Activated CD4-positive, alpha-beta T cell treated with anti-CD3 and anti-CD28 coated beads, Interleukin-2, amount 10 ng/mL, durations not matched to agents 24 days and 14 days (primary cell): ENCODE measurements around the gene CELF4. TPM values are rescaled to one million over a fixed set of nuclear protein-coding genes. Genes with fewer than 3 reads are reported as not detected.

Experiments used
- DNase-seq: peaks from one replicate; pipeline ENCODE4 v3.0.0; 2022
- H3K27ac Mint-ChIP-seq: one replicate; pipeline ENCODE4 v1.8.0; 2022; ENCODE audit warnings: mild to moderate bottlenecking, mixed read lengths
- H3K27me3 Mint-ChIP-seq: one replicate; pipeline ENCODE4 v1.8.0; 2022; ENCODE audit warnings: mixed read lengths
- H3K36me3 Mint-ChIP-seq: one replicate; pipeline ENCODE4 v1.8.0; 2022; ENCODE audit warnings: low read depth, mild to moderate bottlenecking, mixed read lengths
- H3K4me1 Mint-ChIP-seq: one replicate; pipeline ENCODE4 v1.8.0; 2021; ENCODE audit warnings: mixed read lengths
- H3K4me3 Mint-ChIP-seq: one replicate; pipeline ENCODE4 v1.8.0; 2022; ENCODE audit warnings: mild to moderate bottlenecking, moderate library complexity, mixed read lengths
- H3K9me3 Mint-ChIP-seq: one replicate; pipeline ENCODE4 v1.8.0; 2021; ENCODE audit warnings: mixed read lengths
- intact Hi-C: fragments of 100-400 bp; cut with micrococcal nuclease; formaldehyde crosslinking; loops from one replicate; pipeline ENCODE4 v1.15.1; 2023
- total RNA-seq: library from RNA; stranded (reverse); gene quantifications from 2 replicates; pipeline ENCODE4 v1.2.3, GENCODE V29; 2022

The CELF4 gene
- total RNA-seq, 1 donor from 2014 or later, result not detected

- Mint-ChIP-seq H3K9me3 (peaks cover 5% of the 10 kb centered on the region), H3K4me1 (no peaks in the 10 kb centered on the region), H3K27ac (no peak overlapping the region), H3K27me3 (no peaks in the 10 kb centered on the region), H3K4me3 (no peak overlapping the region), H3K36me3 (no peaks in the 10 kb centered on the region)
- intact Hi-C loops, result no loop called here
- no peak for DNase-seq
Measured at GRCh38 chr18:37286801-37287200, 278.8 kb downstream of the CELF4 start.

GRCh38 chr18:37285825-37286224 lies 279.8 kb downstream of the CELF4 start:
- peaks cover 5% of the 10 kb centered on the region for H3K9me3 Mint-ChIP-seq
- H3K4me3 Mint-ChIP-seq, result no peak overlapping the region
- intact Hi-C loops, result no loop called here
- no peak for DNase-seq
- H3K27me3 Mint-ChIP-seq, result no peaks in the 10 kb centered on the region
- no peaks in the 10 kb centered on the region for H3K4me1 Mint-ChIP-seq
- no peak overlapping the region for H3K27ac Mint-ChIP-seq
- no peaks in the 10 kb centered on the region for H3K36me3 Mint-ChIP-seq

GRCh38 chr18:37284260-37284659 lies 281.3 kb downstream of the CELF4 start:
- H3K4me1 Mint-ChIP-seq, result no peaks in the 10 kb centered on the region
- H3K4me3 Mint-ChIP-seq, result no peak overlapping the region
- H3K27ac Mint-ChIP-seq, result no peak overlapping the region
- H3K36me3 Mint-ChIP-seq, result no peaks in the 10 kb centered on the region
- no peak for DNase-seq
- H3K27me3 Mint-ChIP-seq, result no peaks in the 10 kb centered on the region
- peaks cover 5% of the 10 kb centered on the region for H3K9me3 Mint-ChIP-seq
- intact Hi-C loops, result no loop called here

GRCh38 chr18:37282386-37283037 lies 283.1 kb downstream of the CELF4 start:
- intact Hi-C loops, result no loop called here
- Mint-ChIP-seq H3K27me3 (no peaks in the 10 kb centered on the region), H3K27ac (no peak overlapping the region), H3K36me3 (no peaks in the 10 kb centered on the region), H3K4me3 (no peak overlapping the region), H3K4me1 (no peaks in the 10 kb centered on the region), H3K9me3 (peaks cover 5% of the 10 kb centered on the region)
- no peak for DNase-seq

- H3K27ac Mint-ChIP-seq, result no peak overlapping the region
- peaks cover 5% of the 10 kb centered on the region for H3K9me3 Mint-ChIP-seq
- H3K4me3 Mint-ChIP-seq, result no peak overlapping the region
- H3K27me3 Mint-ChIP-seq, result peaks cover 3% of the 10 kb centered on the region
- DNase-seq, result no peak
- no peaks in the 10 kb centered on the region for H3K36me3 Mint-ChIP-seq
- intact Hi-C loops, result no loop called here
- no peaks in the 10 kb centered on the region for H3K4me1 Mint-ChIP-seq
Measured at GRCh38 chr18:37280701-37281393, 284.8 kb downstream of the CELF4 start.

GRCh38 chr18:37277804-37278203 lies 287.8 kb downstream of the CELF4 start:
- H3K27ac Mint-ChIP-seq, result no peak overlapping the region
- intact Hi-C loops, result no loop called here
- no peaks in the 10 kb centered on the region for H3K36me3 Mint-ChIP-seq
- no peaks in the 10 kb centered on the region for H3K9me3 Mint-ChIP-seq
- H3K4me3 Mint-ChIP-seq, result no peak overlapping the region
- peaks cover 12% of the 10 kb centered on the region for H3K27me3 Mint-ChIP-seq
- DNase-seq, result no peak
- H3K4me1 Mint-ChIP-seq, result no peaks in the 10 kb centered on the region

GRCh38 chr18:37276111-37276890 lies 289.3 kb downstream of the CELF4 start:
- Mint-ChIP-seq H3K36me3 (no peaks in the 10 kb centered on the region), H3K27ac (no peak overlapping the region), H3K27me3 (peaks cover 12% of the 10 kb centered on the region), H3K4me1 (no peaks in the 10 kb centered on the region), H3K9me3 (no peaks in the 10 kb centered on the region), H3K4me3 (no peak overlapping the region)
- intact Hi-C loops, result no loop called here
- DNase-seq, result no peak

- peaks cover 12% of the 10 kb centered on the region for H3K27me3 Mint-ChIP-seq
- no peak for DNase-seq
- no peaks in the 10 kb centered on the region for H3K36me3 Mint-ChIP-seq
- H3K9me3 Mint-ChIP-seq, result no peaks in the 10 kb centered on the region
- no peaks in the 10 kb centered on the region for H3K4me1 Mint-ChIP-seq
- intact Hi-C loops, result no loop called here
- no peak overlapping the region for H3K4me3 Mint-ChIP-seq
- H3K27ac Mint-ChIP-seq, result no peak overlapping the region
Measured at GRCh38 chr18:37275237-37275741, 290.3 kb downstream of the CELF4 start.

GRCh38 chr18:37274309-37275236 lies 291.0 kb downstream of the CELF4 start:
- intact Hi-C loops, result no loop called here
- no peak for DNase-seq
- Mint-ChIP-seq H3K4me1 (no peaks in the 10 kb centered on the region), H3K27me3 (peaks cover 12% of the 10 kb centered on the region), H3K36me3 (no peaks in the 10 kb centered on the region), H3K9me3 (no peaks in the 10 kb centered on the region), H3K27ac (no peak overlapping the region), H3K4me3 (no peak overlapping the region)

GRCh38 chr18:37272841-37273240 lies 292.8 kb downstream of the CELF4 start:
- Mint-ChIP-seq H3K9me3 (no peaks in the 10 kb centered on the region), H3K27ac (no peak overlapping the region), H3K4me1 (no peaks in the 10 kb centered on the region), H3K36me3 (no peaks in the 10 kb centered on the region), H3K27me3 (peaks cover 12% of the 10 kb centered on the region), H3K4me3 (no peak overlapping the region)
- no peak for DNase-seq
- intact Hi-C loops, result no loop called here

- intact Hi-C loops, result no loop called here
- Mint-ChIP-seq H3K4me3 (no peak overlapping the region), H3K27me3 (peaks cover 12% of the 10 kb centered on the region), H3K9me3 (no peaks in the 10 kb centered on the region), H3K27ac (no peak overlapping the region), H3K4me1 (no peaks in the 10 kb centered on the region), H3K36me3 (no peaks in the 10 kb centered on the region)
- no peak for DNase-seq
Measured at GRCh38 chr18:37272226-37272625, 293.4 kb downstream of the CELF4 start.

GRCh38 chr18:37270666-37271052 lies 294.9 kb downstream of the CELF4 start:
- Mint-ChIP-seq H3K4me3 (no peak overlapping the region), H3K27ac (no peak overlapping the region), H3K9me3 (no peaks in the 10 kb centered on the region), H3K36me3 (no peaks in the 10 kb centered on the region), H3K27me3 (peaks cover 8% of the 10 kb centered on the region), H3K4me1 (no peaks in the 10 kb centered on the region)
- DNase-seq, result no peak
- intact Hi-C loops, result no loop called here

- H3K36me3 Mint-ChIP-seq, result no peaks in the 10 kb centered on the region
- H3K4me3 Mint-ChIP-seq, result no peak overlapping the region
- H3K27me3 Mint-ChIP-seq, result peaks cover 4% of the 10 kb centered on the region
- no peak overlapping the region for H3K27ac Mint-ChIP-seq
- intact Hi-C loops, result no loop called here
- H3K4me1 Mint-ChIP-seq, result no peaks in the 10 kb centered on the region
- DNase-seq, result peak; percentile 84
- H3K9me3 Mint-ChIP-seq, result no peaks in the 10 kb centered on the region
Measured at GRCh38 chr18:37270038-37270665, 295.4 kb downstream of the CELF4 start.
